Activated CD8-positive, alpha-beta T cell treated with anti-CD3 and anti-CD28 coated beads for 36 hours (primary cell): ENCODE results near the gene DECR2. TPM values are rescaled to one million over a fixed set of nuclear protein-coding genes. Genes with fewer than 3 reads are reported as not detected.

Experiments used
- ATAC-seq: fragments of 200-7000 bp; cut with Tn5 transposase; one replicate; pipeline ENCODE4 v1.10.0; 2021; ENCODE audit warnings: mild to moderate bottlenecking, moderate library complexity
- CTCF ChIA-PET: fragments of 350-600 bp; sonication (Branson Sonifier 250); formaldehyde crosslinking; loops from one replicate; lab custom pipeline; 2021; ENCODE audit warnings: antibody characterized with exemption; lab: Charles Lee
- POLR2A ChIA-PET: fragments of 350-600 bp; sonication (Branson Sonifier 250); formaldehyde crosslinking; loops from one replicate; lab custom pipeline; 2021; ENCODE audit warnings: antibody characterized with exemption; lab: Charles Lee
- DNase-seq: peaks from one replicate; pipeline ENCODE4 v3.0.0-alpha.2; 2020
- H3K27ac Mint-ChIP-seq: one replicate; pipeline ENCODE4 v1.8.0; 2021; ENCODE audit warnings: mild to moderate bottlenecking, mixed read lengths
- H3K27me3 Mint-ChIP-seq: one replicate; pipeline ENCODE4 v1.8.0; 2021; ENCODE audit warnings: mixed read lengths
- H3K36me3 Mint-ChIP-seq: one replicate; pipeline ENCODE4 v1.8.0; 2021; ENCODE audit warnings: low read depth, mixed read lengths
- H3K4me1 Mint-ChIP-seq: one replicate; pipeline ENCODE4 v1.8.0; 2021; ENCODE audit warnings: low read depth, mixed read lengths
- H3K4me3 Mint-ChIP-seq: one replicate; pipeline ENCODE4 v1.8.0; 2021; ENCODE audit warnings: mild to moderate bottlenecking, moderate library complexity, mixed read lengths
- H3K9me3 Mint-ChIP-seq: one replicate; pipeline ENCODE4 v1.8.0; 2021; ENCODE audit warnings: mixed read lengths
- intact Hi-C: fragments of 100-400 bp; cut with micrococcal nuclease; formaldehyde crosslinking; loops from one replicate; pipeline ENCODE4 v1.10.0; 2022
- total RNA-seq, 2 experiments: library from RNA; stranded (reverse); gene quantifications; one replicate each; pipeline ENCODE4 v1.2.3, GENCODE V29; 2021
- TF ChIP-seq, protein P1 (sequence below): fragments of 200-600 bp; IDR thresholded peaks from one replicate; pipeline ENCODE4 v1.8.0; 2022; ENCODE audit warnings: antibody characterized with exemption, mild to moderate bottlenecking

Gene DECR2
- total RNA-seq, 2 experiments from 2014 or later: 9.7 to 10.0 TPM

DNA sequence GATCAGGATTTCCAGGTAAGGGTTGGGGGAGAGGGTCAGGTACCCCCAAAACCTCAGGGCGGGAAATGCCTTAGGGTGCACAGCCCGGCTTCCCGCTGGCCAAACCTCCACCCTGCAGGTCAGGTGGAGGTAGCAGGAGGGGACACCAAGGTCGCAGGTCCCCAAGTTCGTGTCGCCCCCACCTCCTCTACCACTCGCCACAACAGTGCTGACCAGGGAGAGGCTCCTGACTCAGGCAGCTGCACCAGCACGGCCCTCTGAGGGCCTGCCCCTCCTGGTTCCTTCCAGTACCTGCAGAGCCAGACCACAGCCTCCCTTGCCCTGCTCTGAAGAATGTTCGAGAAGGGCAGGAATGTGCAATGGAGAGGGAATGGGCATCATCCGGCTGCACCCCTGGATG is 35.2 kb upstream of the DECR2 start:
- no peak overlapping the region for H3K27ac Mint-ChIP-seq
- no peaks in the 10 kb centered on the region for H3K9me3 Mint-ChIP-seq
- intact Hi-C loops: no loop called here
- POLR2A ChIA-PET: interaction anchor here (2.0 kb wide), 1 partner anchor 13 kb away, joined by 6 read pairs; no protein-coding TSS in a partner anchor
- H3K4me1 Mint-ChIP-seq: peaks cover 19% of the 10 kb centered on the region
- no peaks in the 10 kb centered on the region for H3K27me3 Mint-ChIP-seq
- CTCF ChIA-PET: interaction anchor here (0.6 kb wide), 1 partner anchor 270 kb away, joined by 3 read pairs; no protein-coding TSS in a partner anchor
- H3K36me3 Mint-ChIP-seq: peaks cover 16% of the 10 kb centered on the region
- ATAC-seq (no peak), DNase-seq (no peak)
- no peak overlapping the region for H3K4me3 Mint-ChIP-seq
- TF ChIP-seq, protein P1, sequence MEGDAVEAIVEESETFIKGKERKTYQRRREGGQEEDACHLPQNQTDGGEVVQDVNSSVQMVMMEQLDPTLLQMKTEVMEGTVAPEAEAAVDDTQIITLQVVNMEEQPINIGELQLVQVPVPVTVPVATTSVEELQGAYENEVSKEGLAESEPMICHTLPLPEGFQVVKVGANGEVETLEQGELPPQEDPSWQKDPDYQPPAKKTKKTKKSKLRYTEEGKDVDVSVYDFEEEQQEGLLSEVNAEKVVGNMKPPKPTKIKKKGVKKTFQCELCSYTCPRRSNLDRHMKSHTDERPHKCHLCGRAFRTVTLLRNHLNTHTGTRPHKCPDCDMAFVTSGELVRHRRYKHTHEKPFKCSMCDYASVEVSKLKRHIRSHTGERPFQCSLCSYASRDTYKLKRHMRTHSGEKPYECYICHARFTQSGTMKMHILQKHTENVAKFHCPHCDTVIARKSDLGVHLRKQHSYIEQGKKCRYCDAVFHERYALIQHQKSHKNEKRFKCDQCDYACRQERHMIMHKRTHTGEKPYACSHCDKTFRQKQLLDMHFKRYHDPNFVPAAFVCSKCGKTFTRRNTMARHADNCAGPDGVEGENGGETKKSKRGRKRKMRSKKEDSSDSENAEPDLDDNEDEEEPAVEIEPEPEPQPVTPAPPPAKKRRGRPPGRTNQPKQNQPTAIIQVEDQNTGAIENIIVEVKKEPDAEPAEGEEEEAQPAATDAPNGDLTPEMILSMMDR: no peak

DNA sequence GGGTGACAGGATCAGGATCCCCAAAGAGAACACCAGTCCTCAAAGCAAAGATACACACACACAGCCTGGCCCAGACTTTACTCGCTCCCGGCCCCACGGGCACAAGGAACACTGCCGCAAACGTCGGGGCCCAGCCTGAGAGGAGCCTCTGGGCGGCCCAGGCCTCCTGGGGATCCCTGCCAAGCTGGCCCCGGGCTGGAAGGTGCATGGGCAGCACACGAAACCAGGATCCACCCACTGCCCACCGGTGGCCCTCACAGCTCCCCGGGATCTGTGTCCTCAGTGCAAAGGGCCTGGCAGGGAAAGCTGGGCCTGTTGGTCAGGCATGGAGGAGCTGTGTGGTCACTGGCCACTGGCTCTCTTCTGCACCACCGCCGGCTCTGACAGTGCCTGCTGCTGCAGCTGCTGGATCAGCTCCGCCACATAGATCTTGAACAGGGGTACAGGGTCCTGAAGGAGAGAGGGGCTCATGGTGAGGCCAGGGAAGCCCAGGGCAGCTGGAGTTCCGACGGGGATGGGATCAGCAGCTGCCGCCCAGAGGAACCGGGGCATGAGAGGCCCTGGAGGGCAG is 34.3 kb upstream of the DECR2 start:
- Mint-ChIP-seq H3K36me3 (peaks cover 16% of the 10 kb centered on the region), H3K27ac (no peak overlapping the region), H3K4me3 (no peak overlapping the region), H3K9me3 (no peaks in the 10 kb centered on the region), H3K4me1 (peaks cover 14% of the 10 kb centered on the region), H3K27me3 (no peaks in the 10 kb centered on the region)
- TF ChIP-seq, protein P1: no peak
- DNase-seq (no peak), ATAC-seq (no peak)
- CTCF ChIA-PET: interaction anchor here (0.6 to 1.0 kb wide), 3 partner anchors 29 to 271 kb away, joined by 3 read pairs; no protein-coding TSS in a partner anchor
- POLR2A ChIA-PET: interaction anchor here (2.0 kb wide), 1 partner anchor 14 kb away, joined by 6 read pairs; no protein-coding TSS in a partner anchor
- intact Hi-C loops: no loop called here

DNA sequence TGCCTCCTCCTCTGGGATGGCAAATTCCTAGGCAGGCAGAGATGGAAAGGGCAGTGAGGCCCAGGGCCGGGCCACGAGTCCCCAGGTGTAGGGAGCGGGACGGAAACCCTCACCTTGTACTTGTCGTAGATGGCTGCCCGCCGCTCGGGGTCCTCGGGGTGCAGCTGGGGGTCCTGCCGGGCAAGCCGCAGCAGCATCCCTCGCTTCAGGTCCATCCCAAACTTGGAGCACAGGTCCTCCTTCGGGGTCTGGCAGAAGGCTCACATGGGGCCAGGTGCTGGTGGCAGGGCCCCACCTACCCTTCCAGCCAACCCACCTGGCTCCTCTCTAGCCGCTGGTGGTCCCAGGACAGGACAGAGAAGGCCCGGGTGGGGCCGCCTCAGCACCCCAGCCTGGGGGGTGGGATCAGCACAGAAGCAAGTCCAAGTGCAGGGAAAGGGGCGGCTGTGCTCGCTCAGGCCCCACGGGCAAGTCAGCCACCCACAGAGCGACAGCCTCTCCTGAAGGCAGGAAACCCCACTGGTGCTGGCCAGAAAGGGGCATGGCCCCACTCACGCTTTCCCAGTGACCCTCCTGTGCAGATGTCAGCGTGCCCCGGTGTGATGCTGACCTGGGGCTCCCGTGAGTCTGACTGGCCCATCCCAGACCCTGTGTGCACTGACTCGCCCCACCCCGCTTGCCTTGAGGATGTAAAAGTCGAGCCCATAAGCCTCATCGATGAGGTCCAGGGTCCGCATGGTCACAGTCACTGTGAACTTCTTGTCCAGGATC is 33.1 kb upstream of the DECR2 start:
- Mint-ChIP-seq H3K27me3 (no peaks in the 10 kb centered on the region), H3K4me3 (no peak overlapping the region), H3K27ac (no peak overlapping the region), H3K4me1 (peaks cover 13% of the 10 kb centered on the region), H3K36me3 (peaks cover 16% of the 10 kb centered on the region), H3K9me3 (no peaks in the 10 kb centered on the region)
- ATAC-seq (no peak), DNase-seq (no peak)
- CTCF ChIA-PET: no interaction called here
- POLR2A ChIA-PET: interaction anchor here (0.6 to 0.8 kb wide), 2 partner anchors 34 to 140 kb away, joined by 3 read pairs; no protein-coding TSS in a partner anchor
- intact Hi-C loops: no loop called here
- TF ChIP-seq, protein P1: no peak

DNA sequence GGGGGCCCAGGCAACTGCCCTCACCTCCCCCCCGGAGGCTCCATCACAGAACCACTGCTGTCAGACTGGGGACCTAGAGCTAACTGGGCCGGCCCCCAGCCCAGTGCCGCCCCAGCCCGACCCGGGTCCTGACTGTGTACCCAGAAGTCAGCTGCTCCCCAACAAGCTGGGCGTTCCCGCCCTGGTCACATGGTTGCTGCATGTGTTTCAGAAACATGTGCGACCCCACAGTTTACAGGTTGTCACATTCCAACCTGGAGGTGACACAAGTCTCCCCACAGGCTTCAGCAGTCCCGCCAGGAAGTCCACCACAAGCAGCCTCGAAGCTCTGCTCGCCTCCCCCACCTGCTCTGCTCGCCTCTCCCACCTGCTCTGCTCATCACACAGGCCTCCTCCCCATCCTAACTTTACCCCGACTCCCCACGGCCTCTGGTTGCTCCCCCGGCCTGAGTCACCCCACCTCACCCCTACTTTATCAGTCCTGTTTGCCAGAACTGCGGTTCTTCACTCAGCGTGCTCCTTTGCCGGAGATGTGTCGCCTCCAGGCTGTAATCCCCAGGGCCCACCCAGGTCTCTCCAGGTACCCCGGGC is 32.3 kb upstream of the DECR2 start:
- Mint-ChIP-seq H3K4me1 (peaks cover 13% of the 10 kb centered on the region), H3K27me3 (no peaks in the 10 kb centered on the region), H3K4me3 (peak overlapping the region; percentile 52), H3K36me3 (peaks cover 16% of the 10 kb centered on the region), H3K9me3 (no peaks in the 10 kb centered on the region), H3K27ac (peak overlapping the region; percentile 3)
- DNase-seq (no peak), ATAC-seq (no peak)
- intact Hi-C loops: no loop called here
- TF ChIP-seq, protein P1: no peak
- CTCF ChIA-PET: no interaction called here
- POLR2A ChIA-PET: interaction anchor here (0.6 to 0.8 kb wide), 2 partner anchors 33 to 141 kb away, joined by 3 read pairs; no protein-coding TSS in a partner anchor
